Measurements from ENCODE around the gene KCTD2. TPM values are rescaled to one million over a fixed set of nuclear protein-coding genes. Genes with fewer than 3 reads are reported as not detected.
A peak's percentile ranks its signal among the peaks of the same experiment; 100 is the strongest.

KCTD2 gene
- total and polyA plus RNA-seq, 9 of the 15 experiments (the other 6 are each of a cell fraction or from before 2014, with no cell fraction given), result 1.7 to 32.9 (median 15.8) TPM

DNA sequence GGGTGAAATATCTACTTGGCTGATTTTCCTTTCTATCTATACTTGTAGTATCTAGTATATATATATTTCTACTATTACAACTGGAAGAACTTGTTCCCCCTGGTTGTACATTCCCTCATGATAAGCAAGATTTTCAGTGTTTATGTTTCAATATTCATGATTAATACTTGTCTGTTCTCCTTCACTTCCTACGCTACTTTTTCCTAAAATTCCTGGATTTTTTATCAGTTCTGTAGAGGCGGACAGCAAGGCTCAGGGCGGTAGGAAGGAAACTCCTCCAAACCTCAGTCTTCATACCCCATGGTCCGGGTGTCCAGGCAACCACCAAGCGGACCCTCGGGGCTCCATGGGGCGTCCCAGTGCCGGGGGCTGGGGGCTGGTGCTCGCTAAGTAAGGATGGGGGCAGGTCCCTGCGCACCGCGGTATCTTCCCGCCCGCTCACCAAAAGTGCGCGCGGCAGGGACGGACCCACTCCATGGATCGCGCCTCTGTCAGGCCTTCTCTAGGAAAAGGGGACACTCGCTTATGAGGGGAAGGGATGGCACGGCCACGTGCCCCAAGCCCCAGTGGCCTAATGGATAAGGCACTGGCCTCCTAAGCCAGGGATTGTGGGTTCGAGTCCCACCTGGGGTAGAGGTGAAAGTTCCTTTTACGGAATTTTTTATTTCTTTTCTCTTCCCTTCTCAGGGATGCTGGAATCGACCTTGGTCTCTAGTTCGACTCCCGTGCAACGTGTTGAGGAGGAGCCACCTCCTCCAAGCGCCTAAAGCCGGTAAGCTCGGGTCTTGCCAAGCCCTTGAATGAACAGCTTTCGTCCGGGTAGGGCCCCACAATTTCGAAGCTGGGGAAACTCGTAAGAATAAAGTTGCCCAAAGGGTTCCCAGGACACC, 13.4 kb upstream of the KCTD2 start (continued):
- TF ChIP-seq, protein P1, sequence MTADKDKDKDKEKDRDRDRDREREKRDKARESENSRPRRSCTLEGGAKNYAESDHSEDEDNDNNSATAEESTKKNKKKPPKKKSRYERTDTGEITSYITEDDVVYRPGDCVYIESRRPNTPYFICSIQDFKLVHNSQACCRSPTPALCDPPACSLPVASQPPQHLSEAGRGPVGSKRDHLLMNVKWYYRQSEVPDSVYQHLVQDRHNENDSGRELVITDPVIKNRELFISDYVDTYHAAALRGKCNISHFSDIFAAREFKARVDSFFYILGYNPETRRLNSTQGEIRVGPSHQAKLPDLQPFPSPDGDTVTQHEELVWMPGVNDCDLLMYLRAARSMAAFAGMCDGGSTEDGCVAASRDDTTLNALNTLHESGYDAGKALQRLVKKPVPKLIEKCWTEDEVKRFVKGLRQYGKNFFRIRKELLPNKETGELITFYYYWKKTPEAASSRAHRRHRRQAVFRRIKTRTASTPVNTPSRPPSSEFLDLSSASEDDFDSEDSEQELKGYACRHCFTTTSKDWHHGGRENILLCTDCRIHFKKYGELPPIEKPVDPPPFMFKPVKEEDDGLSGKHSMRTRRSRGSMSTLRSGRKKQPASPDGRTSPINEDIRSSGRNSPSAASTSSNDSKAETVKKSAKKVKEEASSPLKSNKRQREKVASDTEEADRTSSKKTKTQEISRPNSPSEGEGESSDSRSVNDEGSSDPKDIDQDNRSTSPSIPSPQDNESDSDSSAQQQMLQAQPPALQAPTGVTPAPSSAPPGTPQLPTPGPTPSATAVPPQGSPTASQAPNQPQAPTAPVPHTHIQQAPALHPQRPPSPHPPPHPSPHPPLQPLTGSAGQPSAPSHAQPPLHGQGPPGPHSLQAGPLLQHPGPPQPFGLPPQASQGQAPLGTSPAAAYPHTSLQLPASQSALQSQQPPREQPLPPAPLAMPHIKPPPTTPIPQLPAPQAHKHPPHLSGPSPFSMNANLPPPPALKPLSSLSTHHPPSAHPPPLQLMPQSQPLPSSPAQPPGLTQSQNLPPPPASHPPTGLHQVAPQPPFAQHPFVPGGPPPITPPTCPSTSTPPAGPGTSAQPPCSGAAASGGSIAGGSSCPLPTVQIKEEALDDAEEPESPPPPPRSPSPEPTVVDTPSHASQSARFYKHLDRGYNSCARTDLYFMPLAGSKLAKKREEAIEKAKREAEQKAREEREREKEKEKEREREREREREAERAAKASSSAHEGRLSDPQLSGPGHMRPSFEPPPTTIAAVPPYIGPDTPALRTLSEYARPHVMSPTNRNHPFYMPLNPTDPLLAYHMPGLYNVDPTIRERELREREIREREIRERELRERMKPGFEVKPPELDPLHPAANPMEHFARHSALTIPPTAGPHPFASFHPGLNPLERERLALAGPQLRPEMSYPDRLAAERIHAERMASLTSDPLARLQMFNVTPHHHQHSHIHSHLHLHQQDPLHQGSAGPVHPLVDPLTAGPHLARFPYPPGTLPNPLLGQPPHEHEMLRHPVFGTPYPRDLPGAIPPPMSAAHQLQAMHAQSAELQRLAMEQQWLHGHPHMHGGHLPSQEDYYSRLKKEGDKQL (CRISPR knock-in tag; IDR thresholded peaks at IDR 0.05; ENCODE audit: borderline replicate concordance), result no peak
- peak; percentile 53 for TF ChIP-seq HCFC1 (IDR thresholded peaks at IDR 0.05; ENCODE audit: low read depth, low read length)
- TF ChIP-seq CXXC5 (CRISPR knock-in tag; IDR thresholded peaks at IDR 0.05), result peak; percentile 72
- TF ChIP-seq PPARD (CRISPR knock-in tag; IDR thresholded peaks at IDR 0.05), result no peak
- no peak for TF ChIP-seq SUPT5H (IDR thresholded peaks at IDR 0.05)
- TF ChIP-seq KLF6 (CRISPR knock-in tag; IDR thresholded peaks at IDR 0.05; ENCODE audit: borderline replicate concordance), result no peak
- no peak for TF ChIP-seq ATF1 (CRISPR knock-in tag; IDR thresholded peaks at IDR 0.05)
- no peak for TF ChIP-seq ATF1 (tag; IDR thresholded peaks at IDR 0.05)
- TF ChIP-seq, protein P2, sequence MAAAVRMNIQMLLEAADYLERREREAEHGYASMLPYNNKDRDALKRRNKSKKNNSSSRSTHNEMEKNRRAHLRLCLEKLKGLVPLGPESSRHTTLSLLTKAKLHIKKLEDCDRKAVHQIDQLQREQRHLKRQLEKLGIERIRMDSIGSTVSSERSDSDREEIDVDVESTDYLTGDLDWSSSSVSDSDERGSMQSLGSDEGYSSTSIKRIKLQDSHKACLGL (CRISPR knock-in tag; IDR thresholded peaks at IDR 0.05; ENCODE audit: borderline replicate concordance, poor library complexity, severe bottlenecking), result no peak
- TF ChIP-seq ZNF79 (CRISPR knock-in tag; IDR thresholded peaks at IDR 0.05; ENCODE audit: low read depth), result no peak
- TF ChIP-seq, protein P3, sequence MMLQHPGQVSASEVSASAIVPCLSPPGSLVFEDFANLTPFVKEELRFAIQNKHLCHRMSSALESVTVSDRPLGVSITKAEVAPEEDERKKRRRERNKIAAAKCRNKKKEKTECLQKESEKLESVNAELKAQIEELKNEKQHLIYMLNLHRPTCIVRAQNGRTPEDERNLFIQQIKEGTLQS (IDR thresholded peaks at IDR 0.05), result no peak
- TF ChIP-seq, protein P3 (CRISPR knock-in tag; conservative IDR thresholded peaks at IDR 0.05), result no peak; the same call in 1 of the 2 replicates
- no peak for TF ChIP-seq HDAC2 (IDR thresholded peaks at IDR 0.05)
- TF ChIP-seq ZC3H8 (IDR thresholded peaks at IDR 0.05), result 0 out of 2 replicates have a peak, but pooled peaks have one; percentile 24
- TF ChIP-seq, protein P4, sequence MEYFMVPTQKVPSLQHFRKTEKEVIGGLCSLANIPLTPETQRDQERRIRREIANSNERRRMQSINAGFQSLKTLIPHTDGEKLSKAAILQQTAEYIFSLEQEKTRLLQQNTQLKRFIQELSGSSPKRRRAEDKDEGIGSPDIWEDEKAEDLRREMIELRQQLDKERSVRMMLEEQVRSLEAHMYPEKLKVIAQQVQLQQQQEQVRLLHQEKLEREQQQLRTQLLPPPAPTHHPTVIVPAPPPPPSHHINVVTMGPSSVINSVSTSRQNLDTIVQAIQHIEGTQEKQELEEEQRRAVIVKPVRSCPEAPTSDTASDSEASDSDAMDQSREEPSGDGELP (CRISPR knock-in tag; IDR thresholded peaks at IDR 0.05; ENCODE audit: borderline replicate concordance), result peak; percentile 6; the same call in 1 of the 2 replicates
- no peak for TF ChIP-seq ZBTB12 (CRISPR knock-in tag; IDR thresholded peaks at IDR 0.05)
- TF ChIP-seq GATA2 (CRISPR knock-in tag; IDR thresholded peaks at IDR 0.05), result no peak
- peak; percentile 45 for TF ChIP-seq NR2C2 (CRISPR knock-in tag; IDR thresholded peaks at IDR 0.05)
- peak; percentile 81 for TF ChIP-seq NR2C2 (tag; IDR thresholded peaks at IDR 0.05)
- TF ChIP-seq ELF2 (CRISPR knock-in tag; IDR thresholded peaks at IDR 0.05), result 0 out of 2 replicates have a peak, but pooled peaks have one; percentile 17
